COLO829 (cell line): ENCODE data around the gene KCTD17.

Experiments used
- DNase-seq: peaks from one replicate; pipeline ENCODE4 v3.0.0; 2012; ENCODE audit warnings: low spot score

KCTD17 gene

GRCh38 chr22:37105990-37106389 lies 54.4 kb downstream of the KCTD17 start:
- no peak for DNase-seq

GRCh38 chr22:37107816-37108621 lies 56.5 kb downstream of the KCTD17 start:
- DNase-seq, result no peak

DNA sequence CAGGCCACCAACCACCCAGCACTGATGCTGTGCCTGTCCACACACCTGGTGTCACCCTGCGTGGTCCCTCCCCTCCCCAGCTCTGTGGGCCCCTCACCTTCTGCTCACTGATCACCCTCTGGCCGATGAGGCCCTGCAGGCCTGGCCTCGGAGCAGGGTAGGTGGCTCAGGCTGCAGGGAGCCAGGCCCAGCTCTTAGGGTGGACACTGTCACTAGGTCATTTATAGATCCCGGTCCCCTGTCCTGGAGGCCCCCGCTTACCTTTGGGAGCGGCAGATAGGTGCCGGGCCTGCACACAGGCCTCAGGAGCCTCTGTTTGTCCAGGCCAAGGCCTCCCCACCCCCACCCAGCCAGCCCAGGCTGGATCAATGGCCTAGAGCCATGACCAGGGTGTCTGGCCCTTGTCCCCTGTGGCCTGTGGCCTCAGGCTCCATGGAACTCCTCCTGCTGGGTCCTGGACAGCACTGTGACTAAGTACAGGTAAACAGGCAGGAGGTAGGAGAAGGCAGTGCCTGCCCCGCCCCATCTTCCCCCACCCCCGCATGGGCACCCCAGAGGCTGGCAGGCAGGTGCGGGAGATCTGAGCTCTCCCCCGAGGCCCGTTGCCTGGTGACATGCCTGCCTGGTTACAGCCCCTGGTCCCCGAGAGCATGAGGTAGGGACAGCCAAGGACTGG lies 57.8 kb downstream of the KCTD17 start, which contains the start of gene TMPRSS6:
TSS of gene TMPRSS6 (minus strand) at position 472 of the 676 bp plus-strand sequence. CDS start 6,296 bp downstream, outside the sequence.
- DNase-seq, result no peak

- no peak for DNase-seq
These were observed 59.7 kb downstream of the KCTD17 start for GRCh38 chr22:37111156-37111717.

- no peak for DNase-seq
These were observed 60.7 kb downstream of the KCTD17 start for GRCh38 chr22:37112084-37112728.
